HEK293 (cell line): ENCODE data around the gene PIM3.

Source experiments
- GLI4 ChIP-seq: fragments of 450-650 bp; formaldehyde crosslinking; IDR thresholded peaks from 2 replicates; pipeline ENCODE4 v1.5.1; 2016; ENCODE audit warnings: missing biosample characterization, missing genetic modification characterization
- HIC1 ChIP-seq: fragments of 450-650 bp; formaldehyde crosslinking; IDR thresholded peaks from 2 replicates; pipeline ENCODE4 v1.5.1; 2016; ENCODE audit warnings: missing biosample characterization, missing genetic modification characterization
- HOXD13 ChIP-seq: sonication (generic); formaldehyde crosslinking; IDR thresholded peaks from 2 replicates; pipeline ENCODE4 v1.8.0; 2022; ENCODE audit warnings: missing genetic modification reagents, borderline replicate concordance
- OVOL3 ChIP-seq: fragments of 450-650 bp; formaldehyde crosslinking; IDR thresholded peaks from 2 replicates; pipeline ENCODE4 v1.5.1; 2016; ENCODE audit warnings: missing biosample characterization, missing genetic modification characterization
- ZBTB10 ChIP-seq: fragments of 450-650 bp; formaldehyde crosslinking; IDR thresholded peaks from 2 replicates; pipeline ENCODE4 v1.5.1; 2016; ENCODE audit warnings: missing biosample characterization, missing genetic modification characterization
- ZBTB8A ChIP-seq: fragments of 450-650 bp; formaldehyde crosslinking; IDR thresholded peaks from 2 replicates; pipeline ENCODE4 v1.5.1; 2016; ENCODE audit warnings: missing biosample characterization, missing genetic modification characterization
- ZNF114 ChIP-seq: fragments of 450-650 bp; formaldehyde crosslinking; IDR thresholded peaks from 2 replicates; pipeline ENCODE4 v1.5.0; 2017; ENCODE audit warnings: missing biosample characterization, missing genetic modification characterization
- ZNF133 ChIP-seq: fragments of 450-650 bp; formaldehyde crosslinking; IDR thresholded peaks from 2 replicates; pipeline ENCODE4 v1.5.1; 2016; ENCODE audit warnings: missing biosample characterization, missing genetic modification characterization
- ZNF274 ChIP-seq, 2 experiments: fragments of 200-500 bp in 1 of 2; fragments of 450-650 bp in 1 of 2; sonication (Bioruptor generic) in 1 of 2; formaldehyde crosslinking in 1 of 2; IDR thresholded peaks; 2 replicates each; pipeline versions ENCODE4 v1.5.1 to v1.6.1; 2014 to 2016; ENCODE audit warnings: borderline replicate concordance in 1 of 2, inconsistent platforms in 1 of 2, low read length in 1 of 2, missing biosample characterization in 1 of 2, missing genetic modification characterization in 1 of 2
- ZNF341 ChIP-seq: fragments of 450-650 bp; formaldehyde crosslinking; IDR thresholded peaks from 2 replicates; pipeline ENCODE4; 2016; ENCODE audit warnings: low read depth, missing biosample characterization, missing genetic modification characterization
- ZNF48 ChIP-seq: fragments of 450-650 bp; formaldehyde crosslinking; IDR thresholded peaks from 2 replicates; pipeline ENCODE4 v1.5.1; 2016; ENCODE audit warnings: missing biosample characterization, missing genetic modification characterization
- ZNF561 ChIP-seq: fragments of 450-650 bp; IDR thresholded peaks from 2 replicates; pipeline ENCODE4 v1.5.1; 2018; ENCODE audit warnings: missing biosample characterization, missing genetic modification characterization, borderline replicate concordance
- ZNF791 ChIP-seq: fragments of 450-650 bp; formaldehyde crosslinking; IDR thresholded peaks from 2 replicates; pipeline ENCODE4 v1.5.1; 2016; ENCODE audit warnings: missing biosample characterization, missing genetic modification characterization
- TF ChIP-seq, protein P1 (sequence below): fragments of 450-650 bp; formaldehyde crosslinking; IDR thresholded peaks from 2 replicates; pipeline ENCODE4 v1.5.1; 2016; ENCODE audit warnings: missing biosample characterization, missing genetic modification characterization

- TF ChIP-seq ZNF133 (tag by site-specific recombination): no peak
- TF ChIP-seq GLI4 (tag by site-specific recombination): no peak
- TF ChIP-seq ZBTB10 (tag by site-specific recombination): no peak
- TF ChIP-seq, protein P1, sequence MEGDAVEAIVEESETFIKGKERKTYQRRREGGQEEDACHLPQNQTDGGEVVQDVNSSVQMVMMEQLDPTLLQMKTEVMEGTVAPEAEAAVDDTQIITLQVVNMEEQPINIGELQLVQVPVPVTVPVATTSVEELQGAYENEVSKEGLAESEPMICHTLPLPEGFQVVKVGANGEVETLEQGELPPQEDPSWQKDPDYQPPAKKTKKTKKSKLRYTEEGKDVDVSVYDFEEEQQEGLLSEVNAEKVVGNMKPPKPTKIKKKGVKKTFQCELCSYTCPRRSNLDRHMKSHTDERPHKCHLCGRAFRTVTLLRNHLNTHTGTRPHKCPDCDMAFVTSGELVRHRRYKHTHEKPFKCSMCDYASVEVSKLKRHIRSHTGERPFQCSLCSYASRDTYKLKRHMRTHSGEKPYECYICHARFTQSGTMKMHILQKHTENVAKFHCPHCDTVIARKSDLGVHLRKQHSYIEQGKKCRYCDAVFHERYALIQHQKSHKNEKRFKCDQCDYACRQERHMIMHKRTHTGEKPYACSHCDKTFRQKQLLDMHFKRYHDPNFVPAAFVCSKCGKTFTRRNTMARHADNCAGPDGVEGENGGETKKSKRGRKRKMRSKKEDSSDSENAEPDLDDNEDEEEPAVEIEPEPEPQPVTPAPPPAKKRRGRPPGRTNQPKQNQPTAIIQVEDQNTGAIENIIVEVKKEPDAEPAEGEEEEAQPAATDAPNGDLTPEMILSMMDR (tag by site-specific recombination): no peak
- no peak for TF ChIP-seq ZNF48 (tag by site-specific recombination)
- no peak for TF ChIP-seq ZNF114 (tag by site-specific recombination)
- TF ChIP-seq ZNF791: no peak
- TF ChIP-seq HOXD13 (CRISPR knock-in tag): no peak
- TF ChIP-seq ZBTB8A (tag by site-specific recombination): no peak
- TF ChIP-seq ZNF561 (tag by site-specific recombination): no peak
- TF ChIP-seq OVOL3 (tag by site-specific recombination): no peak
- TF ChIP-seq HIC1 (tag by site-specific recombination): 0 out of 2 replicates have a peak, but pooled peaks have one; percentile 12
- no peak for TF ChIP-seq ZNF341 (tag by site-specific recombination)
- TF ChIP-seq ZNF274 (IDR thresholded peaks at IDR 0.05; ENCODE audit: low read length): no peak
- TF ChIP-seq ZNF274 (tag by site-specific recombination; IDR thresholded peaks at IDR 0.05; ENCODE audit: borderline replicate concordance): no peak
Observed at GRCh38 chr22:49927483-49928184, 32.9 kb upstream of the PIM3 start.
